DOHH2 (cell line): Measurements from ENCODE around the gene POU5F1.

Experiments used
- EZH2phosphoT487 ChIP-seq: fragments of 200-600 bp; sonication (generic); IDR thresholded peaks from 2 replicates; pipeline ENCODE4 v1.6.1; 2017; ENCODE audit warnings: borderline replicate concordance, mild to moderate bottlenecking, antibody characterized with exemption, low read length, moderate library complexity, mixed read lengths
- TF ChIP-seq, protein P1 (sequence below): fragments of 200-600 bp; sonication (generic); IDR thresholded peaks from one replicate; pipeline ENCODE4 v1.5.1; 2014; ENCODE audit warnings: antibody characterized with exemption, mild to moderate bottlenecking, low read depth, low read length; ENCODE audit not compliant: poor library complexity, severe bottlenecking

DNA sequence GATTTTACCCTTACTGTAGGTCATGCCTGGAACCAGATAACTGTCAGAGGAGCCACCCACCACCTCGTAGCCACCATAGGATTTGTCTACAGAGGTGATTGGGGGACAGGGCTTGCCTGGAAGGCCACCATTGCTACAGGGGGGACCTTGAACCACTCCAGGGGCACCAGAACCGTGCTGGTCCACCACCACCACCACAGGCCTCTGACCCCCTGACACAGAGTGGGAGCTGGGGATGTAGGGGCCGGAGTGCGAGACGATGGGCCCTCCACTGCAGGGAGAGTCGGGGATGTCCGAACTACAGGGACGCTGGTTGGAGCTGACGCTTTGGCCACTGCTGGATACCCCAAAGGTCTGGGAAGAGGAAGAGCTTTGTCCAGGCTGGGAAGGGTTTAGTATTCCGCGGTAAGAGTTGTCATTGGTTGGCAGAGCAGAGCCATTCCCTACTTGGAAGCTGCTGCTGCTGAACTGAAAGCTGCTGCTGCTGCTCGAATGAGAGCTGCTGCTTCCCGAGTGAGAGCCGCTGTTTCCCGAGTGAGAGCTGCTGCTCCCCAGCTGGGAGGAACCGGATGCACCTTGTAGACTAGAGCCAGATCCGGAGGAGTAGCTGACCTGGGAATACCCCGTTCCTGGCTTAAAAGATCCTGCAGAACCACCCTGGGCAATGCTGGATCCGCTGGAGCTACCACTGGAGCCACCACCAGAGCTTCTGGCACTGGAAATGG is 53.7 kb downstream of the POU5F1 start:
- TF ChIP-seq, protein P1, sequence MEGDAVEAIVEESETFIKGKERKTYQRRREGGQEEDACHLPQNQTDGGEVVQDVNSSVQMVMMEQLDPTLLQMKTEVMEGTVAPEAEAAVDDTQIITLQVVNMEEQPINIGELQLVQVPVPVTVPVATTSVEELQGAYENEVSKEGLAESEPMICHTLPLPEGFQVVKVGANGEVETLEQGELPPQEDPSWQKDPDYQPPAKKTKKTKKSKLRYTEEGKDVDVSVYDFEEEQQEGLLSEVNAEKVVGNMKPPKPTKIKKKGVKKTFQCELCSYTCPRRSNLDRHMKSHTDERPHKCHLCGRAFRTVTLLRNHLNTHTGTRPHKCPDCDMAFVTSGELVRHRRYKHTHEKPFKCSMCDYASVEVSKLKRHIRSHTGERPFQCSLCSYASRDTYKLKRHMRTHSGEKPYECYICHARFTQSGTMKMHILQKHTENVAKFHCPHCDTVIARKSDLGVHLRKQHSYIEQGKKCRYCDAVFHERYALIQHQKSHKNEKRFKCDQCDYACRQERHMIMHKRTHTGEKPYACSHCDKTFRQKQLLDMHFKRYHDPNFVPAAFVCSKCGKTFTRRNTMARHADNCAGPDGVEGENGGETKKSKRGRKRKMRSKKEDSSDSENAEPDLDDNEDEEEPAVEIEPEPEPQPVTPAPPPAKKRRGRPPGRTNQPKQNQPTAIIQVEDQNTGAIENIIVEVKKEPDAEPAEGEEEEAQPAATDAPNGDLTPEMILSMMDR: no peak
- no peak for TF ChIP-seq EZH2phosphoT487
